ENCODE results near the gene CD6.

DNA sequence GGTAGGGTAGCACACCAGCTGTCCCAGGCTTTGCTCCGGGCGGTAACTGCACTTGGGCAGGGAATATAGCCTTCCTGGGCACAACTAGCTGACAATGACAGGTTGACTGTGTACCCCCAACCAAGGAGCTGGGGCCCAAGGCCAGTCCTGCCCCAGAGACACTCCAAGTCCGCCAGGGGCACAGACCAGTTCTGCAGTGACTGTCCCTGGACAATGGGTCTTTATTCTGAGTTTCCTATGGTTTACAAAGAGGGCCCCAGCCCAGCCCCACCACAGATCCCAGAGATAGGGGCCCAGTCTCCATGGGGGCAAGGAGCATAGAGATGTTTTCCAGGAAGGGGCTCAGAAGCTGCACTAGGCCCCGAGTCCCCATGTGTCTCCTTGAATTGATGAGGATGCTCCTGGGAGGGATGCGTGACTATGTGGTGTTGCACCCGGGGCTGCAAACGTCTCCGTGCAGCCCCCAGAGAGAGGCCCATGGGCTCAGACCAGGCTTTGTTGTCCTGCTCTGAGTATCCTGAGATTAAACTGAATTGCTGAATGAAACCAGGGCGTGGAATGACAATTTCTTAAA is 48.4 kb downstream of the CD6 start:
- TF ChIP-seq ZNF274 (IDR thresholded peaks at IDR 0.05; ENCODE audit: low read depth, low read length) (no peak), CEBPB (IDR thresholded peaks at IDR 0.05; ENCODE audit: low read depth) (no peak), EZH2 (IDR thresholded peaks at IDR 0.05) (no peak), EZH2phosphoT487 (IDR thresholded peaks at IDR 0.05; ENCODE audit: borderline replicate concordance) (no peak), POLR2A (IDR thresholded peaks at IDR 0.05; ENCODE audit: borderline replicate concordance, extremely low read depth, insufficient read depth, insufficient read length) (no peak), SIN3A (IDR thresholded peaks at IDR 0.05; ENCODE audit: low read depth) (no peak), POLR2AphosphoS5 (IDR thresholded peaks at IDR 0.05; ENCODE audit: low read depth, low read length) (no peak), FOSL1 (IDR thresholded peaks at IDR 0.05; ENCODE audit: low read depth) (no peak), YY1 (IDR thresholded peaks at IDR 0.05; ENCODE audit: extremely low read depth, insufficient replicate concordance, low read depth, low read length) (no peak), SP1 (IDR thresholded peaks at IDR 0.05; ENCODE audit: low read depth) (no peak)
- TF ChIP-seq, protein P1, sequence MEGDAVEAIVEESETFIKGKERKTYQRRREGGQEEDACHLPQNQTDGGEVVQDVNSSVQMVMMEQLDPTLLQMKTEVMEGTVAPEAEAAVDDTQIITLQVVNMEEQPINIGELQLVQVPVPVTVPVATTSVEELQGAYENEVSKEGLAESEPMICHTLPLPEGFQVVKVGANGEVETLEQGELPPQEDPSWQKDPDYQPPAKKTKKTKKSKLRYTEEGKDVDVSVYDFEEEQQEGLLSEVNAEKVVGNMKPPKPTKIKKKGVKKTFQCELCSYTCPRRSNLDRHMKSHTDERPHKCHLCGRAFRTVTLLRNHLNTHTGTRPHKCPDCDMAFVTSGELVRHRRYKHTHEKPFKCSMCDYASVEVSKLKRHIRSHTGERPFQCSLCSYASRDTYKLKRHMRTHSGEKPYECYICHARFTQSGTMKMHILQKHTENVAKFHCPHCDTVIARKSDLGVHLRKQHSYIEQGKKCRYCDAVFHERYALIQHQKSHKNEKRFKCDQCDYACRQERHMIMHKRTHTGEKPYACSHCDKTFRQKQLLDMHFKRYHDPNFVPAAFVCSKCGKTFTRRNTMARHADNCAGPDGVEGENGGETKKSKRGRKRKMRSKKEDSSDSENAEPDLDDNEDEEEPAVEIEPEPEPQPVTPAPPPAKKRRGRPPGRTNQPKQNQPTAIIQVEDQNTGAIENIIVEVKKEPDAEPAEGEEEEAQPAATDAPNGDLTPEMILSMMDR (IDR thresholded peaks at IDR 0.05 in 2 of 3, conservative IDR thresholded peaks at IDR 0.05 in 1 of 3; ENCODE audit: borderline replicate concordance in 1 of 3, insufficient read depth in 1 of 3, low read depth in 2 of 3, low read length in 2 of 3), result no peak
- TF ChIP-seq, protein P2, sequence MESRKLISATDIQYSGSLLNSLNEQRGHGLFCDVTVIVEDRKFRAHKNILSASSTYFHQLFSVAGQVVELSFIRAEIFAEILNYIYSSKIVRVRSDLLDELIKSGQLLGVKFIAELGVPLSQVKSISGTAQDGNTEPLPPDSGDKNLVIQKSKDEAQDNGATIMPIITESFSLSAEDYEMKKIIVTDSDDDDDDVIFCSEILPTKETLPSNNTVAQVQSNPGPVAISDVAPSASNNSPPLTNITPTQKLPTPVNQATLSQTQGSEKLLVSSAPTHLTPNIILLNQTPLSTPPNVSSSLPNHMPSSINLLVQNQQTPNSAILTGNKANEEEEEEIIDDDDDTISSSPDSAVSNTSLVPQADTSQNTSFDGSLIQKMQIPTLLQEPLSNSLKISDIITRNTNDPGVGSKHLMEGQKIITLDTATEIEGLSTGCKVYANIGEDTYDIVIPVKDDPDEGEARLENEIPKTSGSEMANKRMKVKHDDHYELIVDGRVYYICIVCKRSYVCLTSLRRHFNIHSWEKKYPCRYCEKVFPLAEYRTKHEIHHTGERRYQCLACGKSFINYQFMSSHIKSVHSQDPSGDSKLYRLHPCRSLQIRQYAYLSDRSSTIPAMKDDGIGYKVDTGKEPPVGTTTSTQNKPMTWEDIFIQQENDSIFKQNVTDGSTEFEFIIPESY (IDR thresholded peaks at IDR 0.05; ENCODE audit: extremely low read depth, insufficient replicate concordance, low read length), result no peak
- TF ChIP-seq, protein P3, sequence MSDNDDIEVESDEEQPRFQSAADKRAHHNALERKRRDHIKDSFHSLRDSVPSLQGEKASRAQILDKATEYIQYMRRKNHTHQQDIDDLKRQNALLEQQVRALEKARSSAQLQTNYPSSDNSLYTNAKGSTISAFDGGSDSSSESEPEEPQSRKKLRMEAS (IDR thresholded peaks at IDR 0.05), result no peak
- TF ChIP-seq, protein P4, sequence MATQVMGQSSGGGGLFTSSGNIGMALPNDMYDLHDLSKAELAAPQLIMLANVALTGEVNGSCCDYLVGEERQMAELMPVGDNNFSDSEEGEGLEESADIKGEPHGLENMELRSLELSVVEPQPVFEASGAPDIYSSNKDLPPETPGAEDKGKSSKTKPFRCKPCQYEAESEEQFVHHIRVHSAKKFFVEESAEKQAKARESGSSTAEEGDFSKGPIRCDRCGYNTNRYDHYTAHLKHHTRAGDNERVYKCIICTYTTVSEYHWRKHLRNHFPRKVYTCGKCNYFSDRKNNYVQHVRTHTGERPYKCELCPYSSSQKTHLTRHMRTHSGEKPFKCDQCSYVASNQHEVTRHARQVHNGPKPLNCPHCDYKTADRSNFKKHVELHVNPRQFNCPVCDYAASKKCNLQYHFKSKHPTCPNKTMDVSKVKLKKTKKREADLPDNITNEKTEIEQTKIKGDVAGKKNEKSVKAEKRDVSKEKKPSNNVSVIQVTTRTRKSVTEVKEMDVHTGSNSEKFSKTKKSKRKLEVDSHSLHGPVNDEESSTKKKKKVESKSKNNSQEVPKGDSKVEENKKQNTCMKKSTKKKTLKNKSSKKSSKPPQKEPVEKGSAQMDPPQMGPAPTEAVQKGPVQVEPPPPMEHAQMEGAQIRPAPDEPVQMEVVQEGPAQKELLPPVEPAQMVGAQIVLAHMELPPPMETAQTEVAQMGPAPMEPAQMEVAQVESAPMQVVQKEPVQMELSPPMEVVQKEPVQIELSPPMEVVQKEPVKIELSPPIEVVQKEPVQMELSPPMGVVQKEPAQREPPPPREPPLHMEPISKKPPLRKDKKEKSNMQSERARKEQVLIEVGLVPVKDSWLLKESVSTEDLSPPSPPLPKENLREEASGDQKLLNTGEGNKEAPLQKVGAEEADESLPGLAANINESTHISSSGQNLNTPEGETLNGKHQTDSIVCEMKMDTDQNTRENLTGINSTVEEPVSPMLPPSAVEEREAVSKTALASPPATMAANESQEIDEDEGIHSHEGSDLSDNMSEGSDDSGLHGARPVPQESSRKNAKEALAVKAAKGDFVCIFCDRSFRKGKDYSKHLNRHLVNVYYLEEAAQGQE (IDR thresholded peaks at IDR 0.05; ENCODE audit: low read depth), result no peak

Measured in HCT116 (cell line).